Head of caudate nucleus (tissue), 42 donors: ENCODE measurements around the gene CSE1L.
A peak's percentile ranks its signal among the peaks of the same experiment; 100 is the strongest.
"Not testable (repeated sequence)": the region's sequence is repeated elsewhere in the genome, so short reads cannot be mapped to it uniquely, and the experiment has no call there.

Source experiments
- DNase-seq, 42 donors: peaks; one replicate each; pipeline versions ENCODE4 v3.0.0 to v3.0.0-alpha.2; 2020 to 2021; ENCODE audit warnings: mixed read lengths in 7 of 42
- intact Hi-C: fragments of 100-400 bp; cut with DNase I; formaldehyde crosslinking; loops from one replicate; pipeline ENCODE4 v1.15.0; 2022

The CSE1L gene

GRCh38 chr20:49110767-49111694 is 64.9 kb downstream of the CSE1L start:
- intact Hi-C loops = no loop called here
- no peak for DNase-seq

- peak in 1 of 42 donors; percentile 12 for DNase-seq
- intact Hi-C loops = no loop called here
These were observed 66.6 kb downstream of the CSE1L start for GRCh38 chr20:49112596-49113274.

- no peak for DNase-seq
- intact Hi-C loops = no loop called here
These were observed 69.5 kb downstream of the CSE1L start for GRCh38 chr20:49115564-49115963.

- intact Hi-C loops = no loop called here
- no peak for DNase-seq
These were observed 72.2 kb downstream of the CSE1L start for GRCh38 chr20:49118307-49118706.

- DNase-seq = no peak
- intact Hi-C loops = no loop called here
These were observed 73.9 kb downstream of the CSE1L start for GRCh38 chr20:49119988-49120387.

- intact Hi-C loops = no loop called here
- DNase-seq = no peak
These were observed 76.8 kb downstream of the CSE1L start for GRCh38 chr20:49122920-49123319.

- no peak for DNase-seq
- intact Hi-C loops = no loop called here
These were observed 77.9 kb downstream of the CSE1L start for GRCh38 chr20:49123982-49124381.

GRCh38 chr20:49132995-49133478 is 86.9 kb downstream of the CSE1L start:
- intact Hi-C loops = loop anchor here (5.0 kb wide), 1 partner anchor 84 kb away; the partner anchor contains the start of gene DDX27
- DNase-seq = peak in 12 of 42 donors; percentile 14 to 80 (median 53)

- DNase-seq = no peak
- intact Hi-C loops = loop anchor here (5.0 kb wide), 1 partner anchor 84 kb away; the partner anchor contains the start of gene DDX27
These were observed 87.5 kb downstream of the CSE1L start for GRCh38 chr20:49133571-49133970.

- DNase-seq = not testable (repeated sequence)
- intact Hi-C loops = loop anchor here (5.0 kb wide), 1 partner anchor 83 kb away; the partner anchor contains the start of gene DDX27
These were observed 88.7 kb downstream of the CSE1L start for GRCh38 chr20:49134797-49135196.

GRCh38 chr20:49136817-49137571 is 90.9 kb downstream of the CSE1L start:
- intact Hi-C loops = no loop called here
- DNase-seq = no peak

GRCh38 chr20:49138431-49138830 is 92.3 kb downstream of the CSE1L start:
- intact Hi-C loops = no loop called here
- no peak for DNase-seq

GRCh38 chr20:49140411-49140810 is 94.3 kb downstream of the CSE1L start:
- DNase-seq = no peak
- intact Hi-C loops = no loop called here

- DNase-seq = no peak
- intact Hi-C loops = no loop called here
These were observed 94.7 kb downstream of the CSE1L start for GRCh38 chr20:49140834-49141233.
